ENCODE data around the gene DBN1. TPM values are rescaled to one million over a fixed set of nuclear protein-coding genes. Genes with fewer than 3 reads are reported as not detected.

DBN1 gene
- total and polyA plus RNA-seq, 4 donors, result 23.7 to 140 (median 67.6) TPM

DNA sequence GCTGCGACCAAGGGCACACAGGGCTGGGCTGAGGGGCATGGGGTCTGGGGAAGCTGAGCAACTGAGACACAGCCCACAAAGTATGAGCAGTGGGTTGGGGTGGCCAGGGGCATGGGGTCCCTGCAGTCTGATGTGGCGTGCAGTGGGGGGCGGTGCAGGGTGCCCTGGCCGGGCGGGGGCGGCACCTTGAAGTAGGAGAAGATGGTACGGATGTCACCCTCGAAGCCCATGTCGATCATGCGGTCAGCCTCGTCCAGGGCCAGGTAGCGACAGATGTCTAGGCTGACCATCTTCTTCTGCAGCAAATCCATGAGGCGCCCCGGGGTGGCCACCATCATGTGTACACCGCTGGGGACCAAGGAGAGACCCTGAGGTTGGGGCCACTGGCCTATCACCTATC, 40.1 kb upstream of the DBN1 start:
- WGBS, 2 donors, result 95% methylated on average over 15 of the region's 15 CpGs
- no peak for ATAC-seq (ENCODE audit: low FRiP score)
- Histone ChIP-seq H3K27ac (ENCODE audit: low read depth in 1 of 2, low read length in 2 of 2) (no peak overlapping the region), H3K4me1 (ENCODE audit: control insufficient read depth in 1 of 2, insufficient read depth in 2 of 2, low read length in 2 of 2) (no peaks in the 10 kb centered on the region), H3K9me3 (ENCODE audit: control insufficient read depth, low read length) (no peaks in the 10 kb centered on the region), H3K4me3 (ENCODE audit: low read length in 2 of 2) (no peak overlapping the region), H3K36me3 (ENCODE audit: control insufficient read depth in 1 of 2, insufficient read depth in 2 of 2, low read length in 1 of 2) (peaks cover 0 to 2% of the 10 kb centered on the region in 2 donors), H3K27me3 (ENCODE audit: control insufficient read depth in 1 of 2, insufficient read depth in 2 of 2, low read length in 1 of 2) (no peaks in the 10 kb centered on the region)
- intact Hi-C loops (cut with DNase I), result no loop called here
- peak in 1 of 2 donors; percentile 53 for DNase-seq

GRCh38 chr5:177512736-177513380, 39.4 kb upstream of the DBN1 start:
- Histone ChIP-seq H3K4me3 (ENCODE audit: low read length in 2 of 2) (no peak overlapping the region), H3K4me1 (ENCODE audit: control insufficient read depth in 1 of 2, insufficient read depth in 2 of 2, low read length in 2 of 2) (no peaks in the 10 kb centered on the region), H3K27me3 (ENCODE audit: control insufficient read depth in 1 of 2, insufficient read depth in 2 of 2, low read length in 1 of 2) (no peaks in the 10 kb centered on the region), H3K36me3 (ENCODE audit: control insufficient read depth in 1 of 2, insufficient read depth in 2 of 2, low read length in 1 of 2) (peaks cover 0 to 2% of the 10 kb centered on the region in 2 donors), H3K27ac (ENCODE audit: low read depth in 1 of 2, low read length in 2 of 2) (no peak overlapping the region), H3K9me3 (ENCODE audit: control insufficient read depth, low read length) (no peaks in the 10 kb centered on the region)
- WGBS, 2 donors, result 88 to 90% methylated on average over 16 of the region's 16 CpGs
- no peak for ATAC-seq (ENCODE audit: low FRiP score)
- DNase-seq, result no peak
- intact Hi-C loops (cut with DNase I), result no loop called here

- Histone ChIP-seq H3K27me3 (ENCODE audit: control insufficient read depth in 1 of 2, insufficient read depth in 2 of 2, low read length in 1 of 2) (no peaks in the 10 kb centered on the region), H3K27ac (ENCODE audit: low read depth in 1 of 2, low read length in 2 of 2) (no peak overlapping the region), H3K9me3 (ENCODE audit: control insufficient read depth, low read length) (no peaks in the 10 kb centered on the region), H3K4me3 (ENCODE audit: low read length in 2 of 2) (no peak overlapping the region), H3K4me1 (ENCODE audit: control insufficient read depth in 1 of 2, insufficient read depth in 2 of 2, low read length in 2 of 2) (no peaks in the 10 kb centered on the region), H3K36me3 (ENCODE audit: control insufficient read depth in 1 of 2, insufficient read depth in 2 of 2, low read length in 1 of 2) (peaks cover 0 to 2% of the 10 kb centered on the region in 2 donors)
- intact Hi-C loops (cut with DNase I), result no loop called here
- DNase-seq (peak in 1 of 2 donors; percentile 48), ATAC-seq (ENCODE audit: low FRiP score) (no peak)
- 92 to 93% methylated on average over 34 of the region's 34 CpGs for WGBS, 2 donors
These were observed 38.6 kb upstream of the DBN1 start for GRCh38 chr5:177511796-177512675.

- Histone ChIP-seq H3K4me1 (ENCODE audit: control insufficient read depth in 1 of 2, insufficient read depth in 2 of 2, low read length in 2 of 2) (no peaks in the 10 kb centered on the region), H3K4me3 (ENCODE audit: low read length in 2 of 2) (no peak overlapping the region), H3K27me3 (ENCODE audit: control insufficient read depth in 1 of 2, insufficient read depth in 2 of 2, low read length in 1 of 2) (no peaks in the 10 kb centered on the region), H3K9me3 (ENCODE audit: control insufficient read depth, low read length) (no peaks in the 10 kb centered on the region), H3K27ac (ENCODE audit: low read depth in 1 of 2, low read length in 2 of 2) (no peak overlapping the region), H3K36me3 (ENCODE audit: control insufficient read depth in 1 of 2, insufficient read depth in 2 of 2, low read length in 1 of 2) (peaks cover 0 to 2% of the 10 kb centered on the region in 2 donors)
- no peak for ATAC-seq (ENCODE audit: low FRiP score)
- intact Hi-C loops (cut with DNase I), result no loop called here
- WGBS, 2 donors, result 84 to 86% methylated on average over 5 of the region's 5 CpGs
- DNase-seq, result peak; percentile 46 to 73
These were observed 37.7 kb upstream of the DBN1 start for GRCh38 chr5:177511181-177511580.

DNA sequence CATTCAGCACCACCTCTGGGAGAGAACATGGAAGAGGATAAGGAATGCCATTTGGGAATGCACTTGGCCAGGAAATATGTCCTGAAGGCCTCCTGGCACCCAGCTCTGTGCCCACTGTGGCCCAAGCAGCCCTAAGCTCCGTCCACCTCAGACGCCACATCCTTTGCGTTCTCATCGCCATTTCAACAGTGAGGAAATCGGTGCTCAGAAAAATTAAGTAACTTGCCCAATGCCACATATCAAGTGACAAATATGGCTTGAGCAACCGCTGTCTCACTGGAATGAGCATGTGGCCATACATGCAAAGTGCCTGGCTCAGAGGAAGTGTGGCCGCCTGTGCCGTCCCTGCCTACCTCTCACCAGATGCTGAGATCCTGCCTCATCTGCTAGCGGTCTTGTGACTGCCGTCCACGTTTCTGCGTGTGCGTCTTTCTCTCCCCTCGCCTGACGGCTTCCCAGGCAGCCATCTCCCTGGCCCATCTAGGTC, 37.2 kb upstream of the DBN1 start:
- DNase-seq, result peak in 1 of 2 donors; percentile 77
- intact Hi-C loops (cut with DNase I), result no loop called here
- Histone ChIP-seq H3K4me1 (ENCODE audit: control insufficient read depth in 1 of 2, insufficient read depth in 2 of 2, low read length in 2 of 2) (no peaks in the 10 kb centered on the region), H3K27me3 (ENCODE audit: control insufficient read depth in 1 of 2, insufficient read depth in 2 of 2, low read length in 1 of 2) (no peaks in the 10 kb centered on the region), H3K9me3 (ENCODE audit: control insufficient read depth, low read length) (no peaks in the 10 kb centered on the region), H3K4me3 (ENCODE audit: low read length in 2 of 2) (no peak overlapping the region), H3K36me3 (ENCODE audit: control insufficient read depth in 1 of 2, insufficient read depth in 2 of 2, low read length in 1 of 2) (peaks cover 0 to 2% of the 10 kb centered on the region in 2 donors), H3K27ac (ENCODE audit: low read depth in 1 of 2, low read length in 2 of 2) (no peak overlapping the region)
- 86 to 89% methylated on average over 15 of the region's 15 CpGs for WGBS, 2 donors
- no peak for ATAC-seq (ENCODE audit: low FRiP score)

DNA sequence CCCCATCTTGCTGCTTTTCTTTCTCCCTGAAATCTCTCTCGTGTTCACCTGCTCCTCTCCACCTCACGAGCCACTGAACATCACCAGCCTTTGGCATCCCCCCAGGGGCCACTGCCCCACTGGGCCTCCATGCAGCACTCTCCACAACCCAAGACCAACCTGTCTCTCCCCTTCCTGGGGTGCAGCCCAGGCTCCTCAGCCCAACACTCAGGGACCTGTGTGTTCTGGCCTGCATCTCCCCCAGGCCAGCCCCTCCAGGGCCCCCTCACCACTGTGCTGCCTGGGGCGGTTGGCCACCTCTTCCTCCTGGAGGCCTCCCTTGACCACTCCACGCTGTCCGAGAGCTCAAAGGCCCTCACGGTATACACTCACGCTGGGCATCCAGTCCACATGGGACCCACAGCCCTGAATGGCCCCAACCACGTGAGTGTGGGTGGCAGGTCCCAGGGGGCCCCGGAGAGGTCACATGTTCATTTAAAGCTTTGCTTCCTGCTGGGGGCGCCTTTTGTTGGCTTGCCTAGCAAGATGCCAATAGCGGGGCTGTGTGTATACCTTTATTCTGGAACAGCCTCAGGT, 36.6 kb upstream of the DBN1 start:
- ATAC-seq (ENCODE audit: low FRiP score) (no peak), DNase-seq (peak in 1 of 2 donors; percentile 49)
- H3K36me3 ChIP-seq (ENCODE audit: control insufficient read depth in 1 of 2, insufficient read depth in 2 of 2, low read length in 1 of 2), result peaks cover 0 to 2% of the 10 kb centered on the region in 2 donors
- H3K27me3 ChIP-seq (ENCODE audit: control insufficient read depth in 1 of 2, insufficient read depth in 2 of 2, low read length in 1 of 2), result no peaks in the 10 kb centered on the region
- H3K27ac ChIP-seq (ENCODE audit: low read depth in 1 of 2, low read length in 2 of 2), result no peak overlapping the region
- H3K9me3 ChIP-seq (ENCODE audit: control insufficient read depth, low read length), result no peaks in the 10 kb centered on the region
- intact Hi-C loops (cut with DNase I), result no loop called here
- 66 to 71% methylated on average over 11 of the region's 11 CpGs for WGBS, 2 donors
- no peak overlapping the region for H3K4me3 ChIP-seq (ENCODE audit: low read length in 2 of 2)
- H3K4me1 ChIP-seq (ENCODE audit: control insufficient read depth in 1 of 2, insufficient read depth in 2 of 2, low read length in 2 of 2), result no peaks in the 10 kb centered on the region

GRCh38 chr5:177509381-177509951, 36.0 kb upstream of the DBN1 start, which contains the start of gene DOK3:
TSS of gene DOK3 (minus strand) at chr5:177509826. CDS start at chr5:177509540, 286 bp downstream.
- Histone ChIP-seq H3K4me1 (ENCODE audit: control insufficient read depth in 1 of 2, insufficient read depth in 2 of 2, low read length in 2 of 2) (no peaks in the 10 kb centered on the region), H3K9me3 (ENCODE audit: control insufficient read depth, low read length) (no peaks in the 10 kb centered on the region), H3K27me3 (ENCODE audit: control insufficient read depth in 1 of 2, insufficient read depth in 2 of 2, low read length in 1 of 2) (no peaks in the 10 kb centered on the region), H3K36me3 (ENCODE audit: control insufficient read depth in 1 of 2, insufficient read depth in 2 of 2, low read length in 1 of 2) (peaks cover 0 to 2% of the 10 kb centered on the region in 2 donors), H3K27ac (ENCODE audit: low read depth in 1 of 2, low read length in 2 of 2) (no peak within 1 kb of the TSS), H3K4me3 (ENCODE audit: low read length in 2 of 2) (no peak within 1 kb of the TSS)
- ATAC-seq (ENCODE audit: low FRiP score), result no peak
- intact Hi-C loops (cut with DNase I), result no loop called here
- peak in 1 of 2 donors; percentile 82 for DNase-seq
- WGBS, 2 donors, result 56 to 67% methylated on average over 20 of the region's 20 CpGs

DNA sequence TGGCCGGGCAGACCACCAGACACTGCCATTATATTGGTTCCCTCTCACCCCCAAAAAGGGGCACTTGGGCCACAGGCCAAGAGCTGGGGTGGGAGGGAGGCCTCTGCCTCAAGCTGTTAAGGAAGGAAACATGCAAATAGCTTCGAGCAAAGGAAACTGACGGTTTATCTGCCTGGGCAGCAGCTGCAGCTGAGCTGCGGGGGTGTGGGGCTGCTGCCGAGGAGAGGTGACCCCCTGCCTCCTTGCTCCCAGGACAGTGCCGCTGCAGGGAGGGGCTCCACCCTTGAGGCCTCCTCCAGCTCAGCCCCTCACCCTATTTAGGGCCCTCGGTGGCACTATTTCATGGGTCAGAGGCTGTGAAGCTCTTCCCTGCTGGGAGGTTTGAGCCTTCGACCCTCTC, 35.4 kb upstream of the DBN1 start:
- DNase-seq (peak in 1 of 2 donors; percentile 43), ATAC-seq (ENCODE audit: low FRiP score) (no peak)
- H3K27ac ChIP-seq (ENCODE audit: low read depth in 1 of 2, low read length in 2 of 2), result no peak overlapping the region
- no peak overlapping the region for H3K4me3 ChIP-seq (ENCODE audit: low read length in 2 of 2)
- no peaks in the 10 kb centered on the region for H3K9me3 ChIP-seq (ENCODE audit: control insufficient read depth, low read length)
- WGBS, 2 donors, result 72 to 78% methylated on average over 8 of the region's 8 CpGs
- intact Hi-C loops (cut with DNase I), result no loop called here
- H3K27me3 ChIP-seq (ENCODE audit: control insufficient read depth in 1 of 2, insufficient read depth in 2 of 2, low read length in 1 of 2), result no peaks in the 10 kb centered on the region
- H3K4me1 ChIP-seq (ENCODE audit: control insufficient read depth in 1 of 2, insufficient read depth in 2 of 2, low read length in 2 of 2), result no peaks in the 10 kb centered on the region
- peaks cover 0 to 2% of the 10 kb centered on the region in 2 donors for H3K36me3 ChIP-seq (ENCODE audit: control insufficient read depth in 1 of 2, insufficient read depth in 2 of 2, low read length in 1 of 2)

All from aorta (tissue), 5 donors.